Activated CD8-positive, alpha-beta memory T cell treated with anti-CD3 and anti-CD28 coated beads, Interleukin-2, amount 10 ng/mL, durations not matched to agents 7 days and 5 days (primary cell): ENCODE results near the gene TRRAP. TPM values are rescaled to one million over a fixed set of nuclear protein-coding genes. Genes with fewer than 3 reads are reported as not detected.
A peak's percentile ranks its signal among the peaks of the same experiment; 100 is the strongest.

ENCODE experiments used
- ATAC-seq: fragments of 150-1000 bp; cut with Tn5 transposase; one replicate; pipeline ENCODE4 v1.10.0; 2021; ENCODE audit warnings: moderate library complexity
- CTCF ChIA-PET: fragments of 350-600 bp; sonication (Branson Sonifier 250); formaldehyde crosslinking; loops from one replicate; lab custom pipeline; 2021; ENCODE audit warnings: antibody characterized with exemption; lab: Charles Lee
- DNase-seq: peaks from one replicate; pipeline ENCODE4 v3.0.0-alpha.2; 2020
- H3K27ac Mint-ChIP-seq: one replicate; pipeline ENCODE4 v1.8.0; 2021; ENCODE audit warnings: mild to moderate bottlenecking, mixed read lengths
- H3K27me3 Mint-ChIP-seq: one replicate; pipeline ENCODE4 v1.8.0; 2021; ENCODE audit warnings: mixed read lengths
- H3K36me3 Mint-ChIP-seq: one replicate; pipeline ENCODE4 v1.8.0; 2021; ENCODE audit warnings: mild to moderate bottlenecking, mixed read lengths
- H3K4me1 Mint-ChIP-seq: one replicate; pipeline ENCODE4 v1.8.0; 2021; ENCODE audit warnings: mixed read lengths
- H3K4me3 Mint-ChIP-seq: one replicate; pipeline ENCODE4 v1.8.0; 2021; ENCODE audit warnings: mild to moderate bottlenecking, moderate library complexity, mixed read lengths
- H3K9me3 Mint-ChIP-seq: one replicate; pipeline ENCODE4 v1.8.0; 2022; ENCODE audit warnings: low read depth, mixed read lengths
- total RNA-seq, 2 experiments: library from RNA; stranded (reverse); gene quantifications; one replicate each; pipeline ENCODE4 v1.2.3, GENCODE V29; 2021

Gene TRRAP
- total RNA-seq, 2 experiments from 2014 or later, result 56.2 to 56.8 TPM

DNA sequence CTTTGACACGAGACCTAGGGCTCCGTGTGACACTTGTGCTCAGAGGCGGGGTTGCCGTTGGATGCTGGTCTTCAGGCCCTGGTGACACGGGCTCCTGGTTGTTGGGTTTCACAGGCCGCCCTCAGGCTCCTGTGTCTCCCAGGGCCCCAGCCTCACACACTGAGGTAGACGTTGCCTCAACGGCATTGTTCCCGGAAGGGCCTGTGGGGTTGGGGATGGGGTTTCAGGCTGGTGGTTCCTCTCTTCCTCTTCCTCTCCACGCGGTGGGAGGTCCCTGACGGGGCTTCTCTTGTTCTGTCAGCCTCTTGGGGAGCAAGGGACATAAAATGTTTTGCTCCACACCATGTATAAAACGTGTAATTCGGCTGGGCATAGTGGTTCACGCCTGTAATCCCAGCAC, 125.1 kb downstream of the TRRAP start:
- Mint-ChIP-seq H3K9me3 (no peaks in the 10 kb centered on the region), H3K27me3 (no peaks in the 10 kb centered on the region), H3K4me1 (peaks cover 12% of the 10 kb centered on the region), H3K4me3 (no peak overlapping the region), H3K27ac (no peak overlapping the region), H3K36me3 (peaks cover 23% of the 10 kb centered on the region)
- no peak for ATAC-seq
- no peak for DNase-seq
- CTCF ChIA-PET, result no interaction called here

DNA sequence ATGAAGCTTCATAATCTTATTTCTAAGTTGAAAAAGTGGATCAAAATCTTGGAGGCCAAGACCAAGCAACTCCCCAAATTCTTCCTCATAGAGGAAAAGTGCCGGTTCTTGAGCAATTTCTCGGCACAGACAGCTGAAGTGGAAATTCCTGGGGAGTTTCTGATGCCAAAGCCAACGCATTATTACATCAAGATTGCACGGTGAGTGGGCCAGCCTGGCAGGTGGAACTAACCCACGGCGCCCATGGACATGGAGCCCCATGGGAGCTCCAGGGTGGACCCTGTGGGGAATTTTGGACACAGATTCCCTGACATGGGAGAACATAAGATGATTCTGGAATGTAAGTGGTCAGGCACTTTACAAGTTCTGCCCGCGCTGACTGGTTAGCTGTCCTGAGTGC, 125.9 kb downstream of the TRRAP start:
- H3K4me1 Mint-ChIP-seq, result peaks cover 12% of the 10 kb centered on the region
- H3K9me3 Mint-ChIP-seq, result no peaks in the 10 kb centered on the region
- peaks cover 21% of the 10 kb centered on the region for H3K36me3 Mint-ChIP-seq
- H3K4me3 Mint-ChIP-seq, result no peak overlapping the region
- H3K27ac Mint-ChIP-seq, result no peak overlapping the region
- H3K27me3 Mint-ChIP-seq, result no peaks in the 10 kb centered on the region
- no peak for ATAC-seq
- DNase-seq, result no peak
- CTCF ChIA-PET, result no interaction called here

DNA sequence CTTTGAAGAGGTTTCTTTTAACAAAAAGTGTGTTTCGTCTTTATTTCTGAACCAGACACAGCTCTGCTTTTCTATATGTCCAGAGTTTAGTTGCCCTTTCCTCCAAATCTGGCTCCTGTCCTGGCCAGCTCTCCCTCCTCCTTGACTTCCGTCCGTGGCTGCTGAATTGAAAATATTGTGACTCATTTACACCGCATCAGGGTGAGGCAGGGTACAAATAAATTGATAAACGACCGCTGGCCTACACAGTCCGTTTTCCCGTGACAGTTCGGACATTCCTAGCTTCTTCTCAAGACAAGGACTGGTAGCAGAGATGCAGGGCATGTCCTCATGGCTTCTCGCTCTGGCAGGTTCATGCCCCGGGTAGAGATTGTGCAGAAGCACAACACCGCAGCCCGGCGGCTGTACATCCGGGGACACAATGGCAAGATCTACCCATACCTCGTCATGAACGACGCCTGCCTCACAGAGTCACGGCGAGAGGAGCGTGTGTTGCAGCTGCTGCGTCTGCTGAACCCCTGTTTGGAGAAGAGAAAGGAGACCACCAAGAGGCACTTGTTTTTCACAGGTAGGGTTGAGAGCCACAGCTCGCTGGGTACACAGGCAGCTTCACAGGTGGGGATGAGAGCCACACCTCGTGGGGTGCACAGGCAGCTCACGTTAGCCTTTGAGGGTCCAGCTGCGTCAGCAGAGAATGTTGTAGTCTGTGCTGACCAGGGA, 126.6 kb downstream of the TRRAP start:
- Mint-ChIP-seq H3K4me3 (no peak overlapping the region), H3K27ac (no peak overlapping the region), H3K4me1 (peaks cover 12% of the 10 kb centered on the region), H3K9me3 (no peaks in the 10 kb centered on the region), H3K27me3 (no peaks in the 10 kb centered on the region), H3K36me3 (peaks cover 16% of the 10 kb centered on the region)
- ATAC-seq, result no peak
- CTCF ChIA-PET, result no interaction called here
- no peak for DNase-seq

DNA sequence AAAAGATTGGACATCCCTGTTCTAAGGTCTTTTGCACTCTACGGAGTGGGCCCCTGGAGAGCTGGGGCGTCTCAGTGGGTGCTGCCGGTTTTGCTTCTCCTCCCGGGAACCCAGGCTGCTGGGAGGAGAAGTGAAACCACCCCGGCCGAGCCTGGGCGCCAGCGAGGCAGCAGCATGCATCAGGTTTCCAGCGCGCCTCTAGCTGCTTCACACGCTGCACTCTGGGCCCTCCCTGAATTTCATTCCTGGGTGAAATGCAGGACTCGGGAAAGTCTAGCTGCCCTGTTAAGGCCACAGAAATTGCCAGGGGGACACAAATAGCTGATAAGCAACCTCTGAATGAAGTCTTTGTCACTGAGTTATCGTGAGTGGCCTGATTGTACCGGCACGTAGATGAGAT, 127.4 kb downstream of the TRRAP start:
- Mint-ChIP-seq H3K27ac (no peak overlapping the region), H3K4me1 (peaks cover 11% of the 10 kb centered on the region), H3K36me3 (peaks cover 23% of the 10 kb centered on the region), H3K27me3 (no peaks in the 10 kb centered on the region), H3K9me3 (no peaks in the 10 kb centered on the region), H3K4me3 (no peak overlapping the region)
- CTCF ChIA-PET, result interaction anchor here (1.3 kb wide), 1 partner anchor 9 kb away, joined by 5 read pairs; no protein-coding TSS in a partner anchor
- ATAC-seq (no peak), DNase-seq (no peak)

DNA sequence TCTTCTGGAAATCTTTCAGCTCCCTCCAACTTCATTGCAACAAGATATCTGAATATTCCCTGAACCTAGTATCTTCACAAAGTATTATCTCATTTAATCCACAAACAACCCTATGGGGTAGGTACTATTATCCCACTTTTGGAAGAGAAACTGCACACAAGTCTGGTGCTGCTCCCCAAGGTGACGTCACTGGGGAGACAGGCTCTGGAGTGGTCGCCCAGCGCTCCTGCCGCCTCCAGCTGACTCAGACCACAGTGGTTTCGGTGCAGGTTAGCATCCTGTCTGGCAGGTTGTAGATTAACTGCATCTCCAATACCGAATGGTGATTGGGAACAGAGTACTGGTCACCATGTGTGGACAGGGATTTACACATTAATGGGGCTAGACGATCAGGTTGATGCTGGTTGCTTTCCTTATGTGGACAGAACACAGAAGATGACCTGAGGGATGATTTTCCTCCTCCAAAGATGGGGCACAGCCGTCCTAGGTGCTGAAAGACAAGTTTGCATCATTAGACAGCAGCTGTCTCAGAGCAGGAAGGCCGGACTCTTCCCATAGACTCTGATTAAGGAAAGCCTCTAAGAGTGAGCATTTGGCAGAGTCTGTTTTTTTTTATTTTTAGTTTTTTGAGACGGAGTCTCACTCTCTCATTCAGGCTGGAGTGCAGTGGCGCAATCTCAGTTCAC, 128.6 kb downstream of the TRRAP start:
- Mint-ChIP-seq H3K4me3 (no peak overlapping the region), H3K4me1 (peaks cover 7% of the 10 kb centered on the region), H3K27ac (no peak overlapping the region), H3K36me3 (peaks cover 31% of the 10 kb centered on the region), H3K9me3 (no peaks in the 10 kb centered on the region), H3K27me3 (no peaks in the 10 kb centered on the region)
- DNase-seq (peak; percentile 25), ATAC-seq (no peak)
- CTCF ChIA-PET, result interaction anchor here (1.3 kb wide), 1 partner anchor 10 kb away, joined by 5 read pairs; no protein-coding TSS in a partner anchor

DNA sequence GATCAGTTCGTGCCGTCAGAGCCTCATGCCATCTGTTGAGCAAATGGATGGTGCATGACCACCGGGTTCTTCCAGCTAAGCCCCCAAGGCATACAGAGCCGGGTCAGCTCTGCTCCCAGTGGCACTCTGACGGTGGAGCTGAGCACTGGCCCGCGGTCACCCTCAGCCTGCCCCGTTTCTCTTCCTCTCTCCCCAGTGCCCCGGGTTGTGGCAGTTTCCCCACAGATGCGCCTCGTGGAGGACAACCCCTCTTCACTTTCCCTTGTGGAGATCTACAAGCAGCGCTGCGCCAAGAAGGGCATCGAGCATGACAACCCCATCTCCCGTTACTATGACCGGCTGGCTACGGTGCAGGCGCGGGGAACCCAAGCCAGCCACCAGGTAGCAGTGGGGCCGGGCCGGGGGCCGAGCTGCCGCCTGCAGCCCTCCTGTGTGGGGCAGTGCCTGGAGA, 129.9 kb downstream of the TRRAP start:
- Mint-ChIP-seq H3K27ac (no peak overlapping the region), H3K27me3 (no peaks in the 10 kb centered on the region), H3K9me3 (no peaks in the 10 kb centered on the region), H3K4me3 (no peak overlapping the region), H3K36me3 (peaks cover 39% of the 10 kb centered on the region), H3K4me1 (peaks cover 1% of the 10 kb centered on the region)
- no peak for ATAC-seq
- peak; percentile 35 for DNase-seq
- CTCF ChIA-PET, result no interaction called here

DNA sequence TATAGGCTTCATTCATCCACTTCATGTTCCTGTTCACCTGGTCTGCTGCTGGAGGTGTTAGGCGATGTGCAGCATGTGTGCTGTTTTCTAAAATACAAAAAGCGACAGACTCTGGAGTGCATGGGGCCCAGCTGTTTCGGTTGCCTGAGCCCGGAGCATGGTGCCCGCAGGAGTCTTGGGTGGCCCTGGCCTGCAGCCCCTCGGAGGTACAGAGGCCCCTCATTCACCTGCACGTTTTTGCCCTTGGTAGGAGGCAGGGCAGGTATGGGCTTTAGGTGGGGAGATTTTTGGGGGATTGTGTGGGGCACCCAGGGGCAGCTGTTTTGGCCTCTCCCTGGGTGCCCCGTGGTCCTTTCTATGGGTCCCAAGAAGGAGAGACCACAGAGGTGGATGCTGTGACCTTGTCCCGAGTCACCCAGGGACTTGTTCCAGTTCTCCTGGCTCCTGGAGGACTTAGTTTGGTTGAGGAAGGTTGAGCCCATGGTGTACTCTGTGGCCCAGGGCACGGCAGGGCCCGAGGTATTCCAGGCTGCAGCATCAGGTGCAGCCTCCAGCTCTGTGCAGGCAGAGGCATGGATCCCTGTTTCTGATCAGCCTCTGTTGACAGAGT, 130.7 kb downstream of the TRRAP start:
- DNase-seq, result peak; percentile 27
- CTCF ChIA-PET, result no interaction called here
- Mint-ChIP-seq H3K36me3 (peaks cover 44% of the 10 kb centered on the region), H3K9me3 (no peaks in the 10 kb centered on the region), H3K27ac (no peak overlapping the region), H3K4me1 (no peaks in the 10 kb centered on the region), H3K4me3 (no peak overlapping the region), H3K27me3 (no peaks in the 10 kb centered on the region)
- no peak for ATAC-seq

DNA sequence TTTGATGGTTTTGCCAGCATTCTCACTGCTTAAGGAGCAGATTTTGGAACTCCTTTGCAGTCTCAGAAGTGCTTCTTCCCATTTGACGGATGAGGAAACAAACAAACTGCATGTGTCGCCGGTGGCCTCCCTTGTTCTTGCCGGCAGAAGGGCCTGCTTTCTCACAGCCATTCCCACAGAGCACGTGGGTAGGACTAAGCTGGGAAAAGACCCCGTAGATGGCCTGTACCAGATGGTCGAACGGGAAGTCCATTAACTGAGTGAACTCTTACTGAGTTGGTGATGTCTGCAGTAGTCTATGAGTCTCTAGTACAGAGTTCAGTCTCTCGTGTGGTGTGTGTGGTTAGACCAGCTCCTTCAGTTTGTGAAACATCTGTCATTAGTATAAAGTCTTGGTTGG, 131.9 kb downstream of the TRRAP start:
- no peak for ATAC-seq
- Mint-ChIP-seq H3K4me1 (no peaks in the 10 kb centered on the region), H3K27me3 (no peaks in the 10 kb centered on the region), H3K36me3 (peaks cover 53% of the 10 kb centered on the region), H3K4me3 (no peak overlapping the region), H3K27ac (no peak overlapping the region), H3K9me3 (no peaks in the 10 kb centered on the region)
- CTCF ChIA-PET, result no interaction called here
- peak; percentile 28 for DNase-seq

DNA sequence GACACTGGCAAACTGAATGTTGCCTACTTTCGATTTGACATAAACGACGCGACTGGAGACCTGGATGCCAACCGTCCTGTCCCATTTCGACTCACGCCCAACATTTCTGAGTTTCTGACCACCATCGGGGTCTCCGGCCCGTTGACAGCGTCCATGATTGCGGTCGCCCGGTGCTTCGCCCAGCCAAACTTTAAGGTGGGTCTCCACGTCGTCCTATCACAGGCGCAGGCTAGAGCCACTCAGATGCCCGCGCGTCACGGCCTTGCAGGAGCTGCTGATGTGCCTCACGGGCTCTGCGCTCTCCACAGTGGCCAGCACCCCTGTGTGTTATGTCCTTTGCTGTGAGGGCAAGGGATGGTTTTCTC, 133.0 kb downstream of the TRRAP start:
- Mint-ChIP-seq H3K27ac (no peak overlapping the region), H3K4me3 (no peak overlapping the region), H3K27me3 (no peaks in the 10 kb centered on the region), H3K9me3 (no peaks in the 10 kb centered on the region), H3K4me1 (no peaks in the 10 kb centered on the region), H3K36me3 (peaks cover 58% of the 10 kb centered on the region)
- peak; percentile 40 for DNase-seq
- no peak for ATAC-seq
- CTCF ChIA-PET, result no interaction called here

DNA sequence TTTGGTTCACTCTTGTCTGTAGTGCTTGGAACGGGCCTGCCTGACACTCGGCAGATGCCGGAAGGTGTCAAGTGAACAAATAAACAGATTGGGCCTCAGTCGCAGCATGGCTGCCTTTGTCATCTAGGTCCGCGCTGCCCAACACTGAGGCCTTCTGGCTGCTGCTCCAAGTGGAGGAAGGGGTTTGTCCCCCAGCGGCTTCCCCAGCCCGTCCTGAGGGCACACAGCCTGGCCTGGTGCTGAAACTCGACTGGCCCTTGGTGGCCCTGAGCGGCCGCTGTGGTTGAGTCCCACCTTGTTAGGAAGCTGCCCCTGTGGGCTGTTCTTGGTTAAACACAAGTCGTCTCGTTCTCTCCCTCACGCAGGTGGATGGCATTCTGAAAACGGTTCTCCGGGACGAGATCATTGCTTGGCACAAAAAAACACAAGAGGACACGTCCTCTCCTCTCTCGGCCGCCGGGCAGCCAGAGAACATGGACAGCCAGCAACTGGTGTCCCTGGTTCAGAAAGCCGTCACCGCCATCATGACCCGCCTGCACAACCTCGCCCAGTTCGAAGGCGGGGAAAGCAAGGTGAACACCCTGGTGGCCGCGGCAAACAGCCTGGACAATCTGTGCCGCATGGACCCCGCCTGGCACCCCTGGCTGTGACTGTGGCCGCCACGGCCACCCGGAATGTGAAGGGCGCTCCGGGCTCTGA, 133.5 kb downstream of the TRRAP start:
- no peak overlapping the region for H3K4me3 Mint-ChIP-seq
- DNase-seq (peak; percentile 14), ATAC-seq (no peak)
- CTCF ChIA-PET, result no interaction called here
- H3K27me3 Mint-ChIP-seq, result no peaks in the 10 kb centered on the region
- H3K27ac Mint-ChIP-seq, result no peak overlapping the region
- no peaks in the 10 kb centered on the region for H3K4me1 Mint-ChIP-seq
- H3K36me3 Mint-ChIP-seq, result peaks cover 59% of the 10 kb centered on the region
- no peaks in the 10 kb centered on the region for H3K9me3 Mint-ChIP-seq

DNA sequence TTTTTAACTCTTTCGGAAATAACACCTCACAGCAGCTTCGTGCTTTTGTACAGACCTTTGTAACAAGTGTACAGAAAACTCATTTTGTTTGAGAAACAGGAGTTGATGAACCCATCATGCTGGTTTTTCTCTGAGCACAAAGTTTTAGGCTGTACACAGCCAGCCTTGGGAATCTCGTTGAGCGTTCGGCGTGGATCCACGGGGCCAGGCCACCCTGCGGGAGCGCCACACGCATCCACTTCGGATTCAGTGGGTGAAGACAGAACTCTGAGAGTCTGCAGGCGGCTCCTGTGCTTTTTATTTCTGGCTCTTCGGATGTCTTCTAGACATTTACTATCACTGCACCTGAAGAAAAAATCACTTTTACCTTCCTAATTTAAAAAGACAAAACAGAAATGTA, 134.4 kb downstream of the TRRAP start:
- H3K4me1 Mint-ChIP-seq, result no peaks in the 10 kb centered on the region
- H3K27me3 Mint-ChIP-seq, result no peaks in the 10 kb centered on the region
- H3K9me3 Mint-ChIP-seq, result no peaks in the 10 kb centered on the region
- H3K27ac Mint-ChIP-seq, result no peak overlapping the region
- H3K36me3 Mint-ChIP-seq, result peaks cover 61% of the 10 kb centered on the region
- ATAC-seq (no peak), DNase-seq (no peak)
- CTCF ChIA-PET, result no interaction called here
- no peak overlapping the region for H3K4me3 Mint-ChIP-seq

DNA sequence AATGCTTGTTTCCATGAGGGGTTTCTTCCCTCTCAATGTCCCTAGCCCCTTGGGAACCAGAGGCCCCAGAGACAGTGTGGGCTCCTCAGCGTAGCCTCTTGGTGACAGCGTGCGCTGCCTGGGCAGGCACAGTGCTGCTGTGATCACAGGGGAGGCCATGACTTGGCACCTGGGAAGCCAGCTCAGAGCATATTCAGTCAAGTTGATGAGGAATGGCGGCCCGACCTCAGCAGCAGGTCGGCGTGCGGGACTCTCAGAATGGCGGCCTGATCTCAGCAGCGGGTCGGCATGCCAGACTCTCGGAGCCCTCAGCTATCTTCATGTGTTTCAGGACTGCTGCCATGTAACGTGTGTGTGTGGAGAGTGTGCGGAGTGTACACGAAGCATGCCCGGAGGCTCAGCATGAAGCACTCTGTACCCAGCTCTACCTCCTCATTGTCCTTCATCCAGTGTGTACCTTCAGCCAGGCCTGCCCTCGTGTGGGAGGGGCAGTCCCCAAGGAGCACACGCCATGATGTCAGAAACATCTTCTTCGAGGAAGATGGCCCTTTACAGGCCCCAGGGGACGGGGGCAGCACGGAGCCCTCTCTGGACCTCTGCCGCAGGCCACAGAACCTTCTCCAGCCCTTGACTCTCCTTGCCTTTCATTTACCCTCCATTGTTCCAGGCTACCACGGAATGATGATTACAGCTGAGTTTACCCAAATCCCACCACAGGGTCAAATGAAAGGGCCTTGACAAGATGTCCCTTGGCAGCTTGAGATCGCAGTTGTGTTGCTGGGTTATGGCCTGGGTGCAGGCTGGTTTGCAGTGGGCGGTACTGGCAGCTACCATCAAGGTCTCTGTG, 135.2 kb downstream of the TRRAP start:
- Mint-ChIP-seq H3K4me3 (no peak overlapping the region), H3K4me1 (no peaks in the 10 kb centered on the region), H3K27ac (no peak overlapping the region), H3K27me3 (no peaks in the 10 kb centered on the region), H3K9me3 (no peaks in the 10 kb centered on the region), H3K36me3 (peaks cover 63% of the 10 kb centered on the region)
- DNase-seq (no peak), ATAC-seq (no peak)
- CTCF ChIA-PET, result interaction anchor here (1.5 kb wide), 1 partner anchor 296 kb away, joined by 3 read pairs; no protein-coding TSS in a partner anchor
